Measurements from ENCODE around the gene IL36B. TPM values are rescaled to one million over a fixed set of nuclear protein-coding genes. Genes with fewer than 3 reads are reported as not detected.
A peak's percentile ranks its signal among the peaks of the same experiment; 100 is the strongest.

Gene IL36B
- total and polyA plus RNA-seq, 10 donors, result not detected

GRCh38 chr2:112997151-112997550, 55.5 kb downstream of the IL36B start:
- Histone ChIP-seq H3K27ac (no peak overlapping the region), H3K9me3 (peaks cover 0 to 49% (median 36%) of the 10 kb centered on the region in 8 donors), H3K4me1 (peaks cover 0 to 8% (median 0%) of the 10 kb centered on the region in 6 donors), H3K27me3 (replicated peaks in 1 of 7) (no peaks in the 10 kb centered on the region), H3K4me3 (no peak overlapping the region), H3K36me3 (no peaks in the 10 kb centered on the region)
- TF ChIP-seq POLR2AphosphoS5 (IDR thresholded peaks at IDR 0.05), result no peak
- no peak for TF ChIP-seq CTCF (IDR thresholded peaks at IDR 0.05 in 8 of 11, conservative IDR thresholded peaks at IDR 0.05 in 3 of 11)
- TF ChIP-seq POLR2A (IDR thresholded peaks at IDR 0.05), result no peak
- WGBS, 5 donors, result 74 to 85% (median 84%) methylated on average over 1 of the region's 1 CpG
- DNase-seq, result no peak
- intact Hi-C loops (cut with DNase I; ENCODE audit: low total_unique reads), result no loop called here

DNA sequence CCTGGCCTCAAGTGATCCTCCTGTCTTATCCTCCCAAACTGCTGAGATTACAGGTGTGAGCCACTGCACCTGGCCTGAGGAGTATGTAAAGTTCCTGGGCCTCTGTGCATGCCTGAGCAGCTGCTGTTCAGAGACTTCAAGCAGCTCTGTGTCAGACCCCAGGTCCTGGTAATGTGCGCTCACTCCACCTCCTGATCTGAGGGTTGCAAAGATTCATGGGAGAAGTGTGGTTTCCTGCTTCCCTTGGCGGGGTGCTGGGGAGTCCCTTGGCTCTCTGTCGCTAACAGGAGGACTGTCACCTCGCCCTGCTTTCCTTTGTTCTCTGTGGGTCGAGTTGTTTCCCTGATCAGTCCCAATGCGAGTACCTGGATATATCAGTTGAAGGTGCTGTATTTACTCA, 56.0 kb downstream of the IL36B start:
- TF ChIP-seq POLR2AphosphoS5 (IDR thresholded peaks at IDR 0.05) (peak in 1 of 3 donors; percentile 9), POLR2A (IDR thresholded peaks at IDR 0.05) (no peak)
- H3K4me1 ChIP-seq, result peaks cover 0 to 8% (median 0%) of the 10 kb centered on the region in 6 donors
- peaks cover 0 to 49% (median 40%) of the 10 kb centered on the region in 8 donors for H3K9me3 ChIP-seq
- H3K4me3 ChIP-seq, result no peak overlapping the region
- H3K27ac ChIP-seq, result peak overlapping the region in 1 of 8 donors; percentile 22
- whole genome bisulfite sequencing, 5 donors, result 34 to 71% (median 49%) methylated on average over 5 to 6 of the region's 6 CpGs
- intact Hi-C loops (cut with DNase I; ENCODE audit: low total_unique reads), result no loop called here
- no peaks in the 10 kb centered on the region for H3K36me3 ChIP-seq
- no peak for DNase-seq
- no peaks in the 10 kb centered on the region for H3K27me3 ChIP-seq (replicated peaks in 1 of 7)

- WGBS, 5 donors, result 79 to 90% (median 85%) methylated on average over 14 of the region's 14 CpGs
- H3K4me3 ChIP-seq, result no peak overlapping the region
- intact Hi-C loops (cut with DNase I; ENCODE audit: low total_unique reads), result no loop called here
Observed at GRCh38 chr2:112995346-112995920, 57.2 kb downstream of the IL36B start.

GRCh38 chr2:112994648-112995047, 58.0 kb downstream of the IL36B start:
- no peak for DNase-seq
- H3K36me3 ChIP-seq, result no peaks in the 10 kb centered on the region
- WGBS, 5 donors, result 85 to 97% (median 93%) methylated on average over 2 of the region's 2 CpGs
- intact Hi-C loops (cut with DNase I; ENCODE audit: low total_unique reads), result no loop called here
- H3K4me3 ChIP-seq, result no peak overlapping the region
- H3K27ac ChIP-seq, result no peak overlapping the region
- TF ChIP-seq POLR2A (IDR thresholded peaks at IDR 0.05) (no peak), POLR2AphosphoS5 (IDR thresholded peaks at IDR 0.05) (no peak), CTCF (IDR thresholded peaks at IDR 0.05 in 8 of 11, conservative IDR thresholded peaks at IDR 0.05 in 3 of 11) (no peak)
- peaks cover 0 to 48% (median 40%) of the 10 kb centered on the region in 8 donors for H3K9me3 ChIP-seq
- peaks cover 0 to 8% (median 0%) of the 10 kb centered on the region in 6 donors for H3K4me1 ChIP-seq
- H3K27me3 ChIP-seq (replicated peaks in 1 of 7), result no peaks in the 10 kb centered on the region

More at GRCh38 chr2:112995346-112995920, 57.2 kb downstream of the IL36B start:
- TF ChIP-seq POLR2AphosphoS5 (IDR thresholded peaks at IDR 0.05) (no peak), POLR2A (IDR thresholded peaks at IDR 0.05) (no peak), CTCF (IDR thresholded peaks at IDR 0.05 in 8 of 11, conservative IDR thresholded peaks at IDR 0.05 in 3 of 11) (no peak)
- Histone ChIP-seq H3K9me3 (peaks cover 0 to 49% (median 40%) of the 10 kb centered on the region in 8 donors), H3K36me3 (no peaks in the 10 kb centered on the region), H3K4me1 (peaks cover 0 to 8% (median 0%) of the 10 kb centered on the region in 6 donors), H3K27ac (peak overlapping the region in 2 of 8 donors; percentile 22 to 29), H3K27me3 (replicated peaks in 1 of 7) (no peaks in the 10 kb centered on the region)
- no peak for DNase-seq

Measured in spleen (tissue), 11 donors.